H1 (cell line): ENCODE results near the gene MSH2. TPM values are rescaled to one million over a fixed set of nuclear protein-coding genes. Genes with fewer than 3 reads are reported as not detected.
A peak's percentile ranks its signal among the peaks of the same experiment; 100 is the strongest.

Experiments
- CTCF ChIA-PET: fragments of 300-600 bp; sonication (Branson Sonifier 250); formaldehyde crosslinking; loops from one replicate; lab custom pipeline; 2021; ENCODE audit not compliant: partially characterized antibody; lab: Charles Lee
- POLR2A ChIA-PET: fragments of 300-600 bp; sonication (Branson Sonifier 250); formaldehyde crosslinking; loops from one replicate; lab custom pipeline; 2021; ENCODE audit warnings: inconsistent platforms; ENCODE audit not compliant: partially characterized antibody; lab: Charles Lee
- DNase-seq, 2 experiments: peaks; one replicate each; pipeline versions ENCODE4 v3.0.0 to v3.0.0-alpha.2; 2010 to 2022; ENCODE audit warnings: low spot score in 2 of 2, low read depth in 1 of 2, mixed read lengths in 1 of 2
- FAIRE-seq: peaks from 2 replicates; lab custom pipeline; 2011; peaks lifted over from hg19 to GRCh38; lab: Jason Lieb, UNC
- H2AFZ ChIP-seq: 2 replicates; pipeline ENCODE4 v1.8.1; 2012; ENCODE audit warnings: low read length, inconsistent platforms
- H2AK5ac ChIP-seq: 2 replicates; pipeline ENCODE4 v1.6.1; 2013; ENCODE audit warnings: low read depth, low read length
- H2BK120ac ChIP-seq: replicated peaks from 2 replicates; pipeline ENCODE3; 2013; ENCODE audit warnings: low read depth, low read length, inconsistent platforms
- H2BK12ac ChIP-seq: 2 replicates; pipeline ENCODE4 v1.6.1; 2013; ENCODE audit warnings: low read depth, low read length
- H2BK15ac ChIP-seq: 2 replicates; pipeline ENCODE4 v1.6.1; 2013; ENCODE audit warnings: low read length
- H2BK20ac ChIP-seq: 2 replicates; pipeline ENCODE4 v1.6.1; 2013; ENCODE audit warnings: low read length
- H2BK5ac ChIP-seq: 2 replicates; pipeline ENCODE4 v1.6.1; 2013; ENCODE audit warnings: low read depth, low read length
- H3K14ac ChIP-seq: 2 replicates; pipeline ENCODE4 v1.6.1; 2013; ENCODE audit warnings: inconsistent platforms; ENCODE audit not compliant: insufficient read length
- H3K18ac ChIP-seq: 2 replicates; pipeline ENCODE4 v1.6.1; 2013; ENCODE audit warnings: low read length; ENCODE audit errors: extremely low read depth
- H3K23ac ChIP-seq: 2 replicates; pipeline ENCODE4 v1.6.1; 2013; ENCODE audit warnings: inconsistent platforms; ENCODE audit not compliant: insufficient read length
- H3K23me2 ChIP-seq: 2 replicates; pipeline ENCODE4 v1.6.1; 2013; ENCODE audit warnings: low read depth, low read length
- H3K27ac ChIP-seq: 2 replicates; pipeline ENCODE4 v1.6.1; 2011; ENCODE audit warnings: low read depth, low read length, inconsistent platforms
- H3K27me3 ChIP-seq, 4 experiments: replicated peaks in 1 of 4; 1 replicate in 1 of 4; 2 replicates in 3 of 4; pipeline versions ENCODE4 v1.6.1 to v1.8.1; 2011 to 2013; ENCODE audit warnings: low read length in 3 of 4, mild to moderate bottlenecking in 3 of 4, inconsistent platforms in 2 of 4, mixed read lengths in 2 of 4, moderate library complexity in 1 of 4; ENCODE audit not compliant: control insufficient read depth in 3 of 4, insufficient read depth in 3 of 4; ENCODE audit errors: extremely low read depth in 1 of 4
- H3K36me3 ChIP-seq, 4 experiments: 2 replicates each; pipeline versions ENCODE4 v1.6.1 to v1.8.1; 2011 to 2013; ENCODE audit warnings: mild to moderate bottlenecking in 4 of 4, low read length in 3 of 4, moderate library complexity in 2 of 4, control low read depth in 1 of 4, inconsistent platforms in 1 of 4; ENCODE audit not compliant: insufficient read depth in 4 of 4, control insufficient read depth in 2 of 4
- H3K4ac ChIP-seq: replicated peaks from 2 replicates; pipeline ENCODE3; 2013; ENCODE audit warnings: low read length, low read depth, mixed read lengths, inconsistent platforms; ENCODE audit not compliant: insufficient read length
- H3K4me1 ChIP-seq, 4 experiments: replicated peaks in 1 of 4; 1 replicate in 1 of 4; 2 replicates in 3 of 4; pipeline versions ENCODE4 v1.6.1 to v1.8.1; 2011 to 2013; ENCODE audit warnings: low read length in 3 of 4, inconsistent platforms in 2 of 4, mixed read lengths in 1 of 4; ENCODE audit not compliant: insufficient read depth in 4 of 4, control insufficient read depth in 3 of 4
- H3K4me2 ChIP-seq, 2 experiments: 2 replicates each; pipeline versions ENCODE4 v1.6.1 to v1.8.1; 2011 to 2013; ENCODE audit warnings: low read depth in 2 of 2, low read length in 2 of 2, control low read depth in 1 of 2, inconsistent platforms in 1 of 2, mild to moderate bottlenecking in 1 of 2; ENCODE audit not compliant: insufficient read depth in 1 of 2
- H3K4me3 ChIP-seq, 4 experiments: fragments of 200-600, 300-600 bp in 1 of 4; sonication (generic), shearing (Covaris generic), sonication (Bioruptor Twin) in 1 of 4; 2 replicates each; pipeline versions ENCODE4 v1.5.1 to v1.8.1; 2011 to 2016; ENCODE audit warnings: low read length in 4 of 4, low read depth in 3 of 4, control low read depth in 2 of 4, inconsistent platforms in 2 of 4, mild to moderate bottlenecking in 2 of 4, mixed read lengths in 1 of 4, moderate library complexity in 1 of 4; ENCODE audit not compliant: insufficient read depth in 2 of 4; ENCODE audit errors: extremely low read depth in 1 of 4
- H3K56ac ChIP-seq: replicated peaks from 2 replicates; pipeline ENCODE3; 2013; ENCODE audit warnings: low read depth, mild to moderate bottlenecking, mixed read lengths, low read length, inconsistent platforms; ENCODE audit not compliant: insufficient read length
- H3K79me1 ChIP-seq: 2 replicates; pipeline ENCODE4 v1.6.1; 2013; ENCODE audit warnings: low read depth, low read length, control low read depth
- H3K79me2 ChIP-seq, 2 experiments: 2 replicates each; pipeline versions ENCODE4 v1.6.1 to v1.8.1; 2012 to 2013; ENCODE audit warnings: low read length in 2 of 2, mild to moderate bottlenecking in 2 of 2, inconsistent platforms in 1 of 2; ENCODE audit not compliant: insufficient read depth in 2 of 2, control insufficient read depth in 1 of 2
- H3K9ac ChIP-seq, 4 experiments: replicated peaks in 1 of 4; 1 replicate in 1 of 4; 2 replicates in 3 of 4; pipeline versions ENCODE4 v1.6.1 to v1.8.1; 2011 to 2013; ENCODE audit warnings: low read depth in 3 of 4, low read length in 3 of 4, control low read depth in 2 of 4, mild to moderate bottlenecking in 2 of 4, moderate library complexity in 2 of 4, inconsistent platforms in 1 of 4; ENCODE audit errors: extremely low read depth in 1 of 4
- H3K9me3 ChIP-seq, 2 experiments: 2 replicates each; pipeline versions ENCODE4 v1.6.1 to v1.8.1; 2012 to 2013; ENCODE audit warnings: mild to moderate bottlenecking in 2 of 2, moderate library complexity in 2 of 2, control low read depth in 1 of 2, inconsistent platforms in 1 of 2, low read depth in 1 of 2, low read length in 1 of 2, mixed read lengths in 1 of 2; ENCODE audit not compliant: insufficient read depth in 2 of 2
- H4K20me1 ChIP-seq, 2 experiments: replicated peaks in 1 of 2; 2 replicates each; pipeline versions ENCODE3 to v1.8.1; 2011 to 2013; ENCODE audit warnings: inconsistent platforms in 2 of 2, low read length in 2 of 2, mild to moderate bottlenecking in 1 of 2; ENCODE audit not compliant: insufficient read depth in 2 of 2, control insufficient read depth in 1 of 2
- H4K5ac ChIP-seq: 2 replicates; pipeline ENCODE4 v1.6.1; 2013; ENCODE audit warnings: low read length, low read depth, mixed read lengths, inconsistent platforms; ENCODE audit not compliant: insufficient read length
- H4K8ac ChIP-seq: 2 replicates; pipeline ENCODE4 v1.8.0; 2013; ENCODE audit warnings: mild to moderate bottlenecking, moderate library complexity, low read length, inconsistent platforms; ENCODE audit not compliant: insufficient read depth; ENCODE audit errors: extremely low read depth
- H4K91ac ChIP-seq: replicated peaks from 2 replicates; pipeline ENCODE3; 2013; ENCODE audit warnings: low read length, mixed read lengths, inconsistent platforms; ENCODE audit not compliant: insufficient read length
- EP300 ChIP-seq, 2 experiments: IDR thresholded peaks; 1 replicate in 1 of 2; 2 replicates in 1 of 2; pipeline ENCODE4 v1.6.1; 2011 to 2012; ENCODE audit warnings: low read depth in 2 of 2, low read length in 2 of 2, mild to moderate bottlenecking in 2 of 2, borderline replicate concordance in 1 of 2, inconsistent platforms in 1 of 2, moderate library complexity in 1 of 2
- POLR2AphosphoS5 ChIP-seq: IDR thresholded peaks from 2 replicates; pipeline ENCODE4 v1.6.1; 2011; ENCODE audit warnings: low read depth, low read length
- SAP30 ChIP-seq: fragments of 300-600 bp; sonication (generic); IDR thresholded peaks from 2 replicates; pipeline ENCODE4 v1.7.1; 2012; ENCODE audit warnings: low read length, moderate library complexity, mild to moderate bottlenecking, inconsistent platforms; ENCODE audit not compliant: insufficient read depth, insufficient replicate concordance
- SP4 ChIP-seq: IDR thresholded peaks from 2 replicates; pipeline ENCODE4 v1.6.1; 2012; ENCODE audit warnings: low read length, inconsistent platforms
- YY1 ChIP-seq: IDR thresholded peaks from 2 replicates; pipeline ENCODE4 v1.6.1; 2011; ENCODE audit warnings: low read depth, mild to moderate bottlenecking, low read length
- WGBS, 2 experiments: shearing (Covaris generic) in 1 of 2; methylation state at CpG; one replicate each; pipeline versions ENCODE4 v1.1.6 to v1.1.7; 2013 to 2015; ENCODE audit warnings: low lambda C conversion rate in 2 of 2, mixed read lengths in 2 of 2, inconsistent platforms in 1 of 2, low coverage in 1 of 2, missing lambda C conversion rate in 1 of 2; ENCODE audit not compliant: insufficient replicate concordance in 2 of 2, insufficient coverage in 1 of 2, insufficient read length in 1 of 2; ENCODE audit errors: extremely low coverage in 1 of 2, missing lambda C conversion rate in 1 of 2; 5-methylcytosine and 5-hydroxymethylcytosine counted together
- polyA plus RNA-seq, 7 experiments: library from polyadenylated mRNA; depleted of rRNA in 3 of 7; stranded (reverse) in 5 of 7; unstranded in 2 of 7; fragments of >200 nt in 5 of 7; fragments of 200-250 nt in 2 of 7; gene quantifications; 1 replicate in 5 of 7; 2 replicates in 1 of 7; 4 replicates in 1 of 7; pipeline versions ENCODE4 v1.2.1 to v1.2.3, GENCODE V29; 2011 to 2013; ENCODE audit warnings: missing spikeins in 2 of 7, mixed read lengths in 2 of 7
- total RNA-seq: library from RNA; stranded (reverse); fragmentation: NEBNext Ultra II Directional; extraction: Animal tissue kit (Norgen Biotek cat#: 25700); gene quantifications from 2 replicates; pipeline ENCODE4 v1.2.1, GENCODE V29; 2021
- TF ChIP-seq, protein P1 (sequence below): IDR thresholded peaks from 2 replicates; pipeline ENCODE4 v1.6.1; 2012; ENCODE audit warnings: inconsistent platforms

The MSH2 gene
- total and polyA plus RNA-seq, 2 of the 8 experiments (the other 6 are each of a cell fraction or from before 2014, with no cell fraction given), result 64.1 to 228 TPM

GRCh38 chr2:47520825-47521665 is 118.1 kb downstream of the MSH2 start:
- Histone ChIP-seq H4K8ac (no peak overlapping the region), H3K23me2 (no peaks in the 10 kb centered on the region), H3K9ac (no peak overlapping the region), H3K56ac (no peak overlapping the region), H3K23ac (no peak overlapping the region), H3K4me2 (no peak overlapping the region), H3K27ac (no peak overlapping the region), H2BK12ac (peak overlapping the region; percentile 39; the same call in 1 of the 2 replicates), H3K36me3 (peaks cover 0 to 4% (median 2%) of the 10 kb centered on the region in 4 experiments; a peak in 2 of 8 replicates), H2AFZ (no peak overlapping the region), H3K4me3 (no peak overlapping the region), H2AK5ac (no peak overlapping the region), H3K79me2 (no peaks in the 10 kb centered on the region), H3K79me1 (no peaks in the 10 kb centered on the region; the same call in 1 of the 2 replicates), H3K14ac (no peak overlapping the region), H3K9me3 (no peaks in the 10 kb centered on the region), H4K91ac (no peak overlapping the region), H2BK15ac (no peak overlapping the region), H4K5ac (no peak overlapping the region), H3K27me3 (no peaks in the 10 kb centered on the region), H2BK20ac (no peak overlapping the region), H2BK120ac (no peak overlapping the region), H2BK5ac (no peak overlapping the region), H3K4ac (no peak overlapping the region), H3K4me1 (peaks cover 0 to 9% (median 5%) of the 10 kb centered on the region in 4 experiments; a peak in 5 of 7 replicates), H3K18ac (no peak overlapping the region), H4K20me1 (no peaks in the 10 kb centered on the region)
- POLR2A ChIA-PET, result no interaction called here
- peak in 1 of 2 experiments; percentile 61 for DNase-seq
- FAIRE-seq, result no peak
- CTCF ChIA-PET, result interaction anchor here (1.1 to 2.7 kb wide), 4 partner anchors 10 to 268 kb away, joined by 3 to 13 read pairs (median 5); no protein-coding TSS in a partner anchor
- WGBS, 2 experiments, result 94% methylated on average over 84 of the region's 97 CpGs; no CpG with 5 or more reads in 1 of the 2 experiments
- TF ChIP-seq SAP30, result no peak
- TF ChIP-seq YY1, result no peak
- TF ChIP-seq, protein P1, sequence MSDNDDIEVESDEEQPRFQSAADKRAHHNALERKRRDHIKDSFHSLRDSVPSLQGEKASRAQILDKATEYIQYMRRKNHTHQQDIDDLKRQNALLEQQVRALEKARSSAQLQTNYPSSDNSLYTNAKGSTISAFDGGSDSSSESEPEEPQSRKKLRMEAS, result no peak
- TF ChIP-seq SP4, result no peak
- no peak for TF ChIP-seq POLR2AphosphoS5
- no peak for TF ChIP-seq EP300 (IDR thresholded peaks at IDR 0.05; ENCODE audit: borderline replicate concordance in 1 of 2, low read depth in 2 of 2, low read length in 2 of 2)
